CD14-positive monocyte (primary cell): ENCODE measurements around the gene PIGX. TPM values are rescaled to one million over a fixed set of nuclear protein-coding genes. Genes with fewer than 3 reads are reported as not detected.

ENCODE experiments used
- DNase-seq, 3 donors: peaks; one replicate each; pipeline ENCODE4 v3.0.0-alpha.2; 2011 to 2022
- H2AFZ ChIP-seq: 2 replicates; pipeline ENCODE4 v1.6.0; 2012; ENCODE audit warnings: mild to moderate bottlenecking, low read depth, low read length, inconsistent platforms; ENCODE audit not compliant: insufficient read depth, poor library complexity, severe bottlenecking
- H3K27ac ChIP-seq, 2 donors: 1 replicate in 1 of 2; 2 replicates in 1 of 2; pipeline ENCODE4 v1.5.1; 2012 to 2013; ENCODE audit warnings: low read length in 2 of 2, control low read depth in 1 of 2, inconsistent platforms in 1 of 2, low read depth in 1 of 2, mild to moderate bottlenecking in 1 of 2
- H3K27me3 ChIP-seq, 2 donors: one replicate each; pipeline versions ENCODE4 v1.6.0 to v1.6.1; 2011 to 2013; ENCODE audit warnings: low read length in 2 of 2; ENCODE audit not compliant: control insufficient read depth in 2 of 2, insufficient read depth in 2 of 2
- H3K36me3 ChIP-seq, 2 donors: replicated peaks in 1 of 2; 1 replicate in 1 of 2; 2 replicates in 1 of 2; pipeline versions ENCODE4 v1.5.1 to v1.6.1; 2012 to 2013; ENCODE audit warnings: low read length in 2 of 2, control low read depth in 1 of 2, inconsistent platforms in 1 of 2, mild to moderate bottlenecking in 1 of 2; ENCODE audit not compliant: insufficient read depth in 2 of 2, control insufficient read depth in 1 of 2
- H3K4me1 ChIP-seq, 2 donors: 1 replicate in 1 of 2; 2 replicates in 1 of 2; pipeline versions ENCODE4 v1.5.1 to v1.6.1; 2012 to 2013; ENCODE audit warnings: low read length in 2 of 2, control low read depth in 1 of 2, inconsistent platforms in 1 of 2, mild to moderate bottlenecking in 1 of 2, moderate library complexity in 1 of 2; ENCODE audit not compliant: insufficient read depth in 2 of 2, control insufficient read depth in 1 of 2
- H3K4me2 ChIP-seq: replicated peaks from 2 replicates; pipeline ENCODE3; 2012; ENCODE audit warnings: low read length, moderate library complexity, mild to moderate bottlenecking; ENCODE audit not compliant: poor library complexity, severe bottlenecking; ENCODE audit errors: extremely low read depth
- H3K4me3 ChIP-seq, 3 experiments: fragments of 200-600 bp in 1 of 3; sonication (generic) in 1 of 3; replicated peaks in 1 of 3; 1 replicate in 2 of 3; 2 replicates in 1 of 3; pipeline ENCODE4 v1.5.1; 2011 to 2013; ENCODE audit warnings: low read length in 3 of 3, mild to moderate bottlenecking in 3 of 3, control low read depth in 2 of 3, low read depth in 2 of 3, inconsistent platforms in 1 of 3, moderate library complexity in 1 of 3
- H3K79me2 ChIP-seq: 2 replicates; pipeline ENCODE4 v1.6.0; 2012; ENCODE audit warnings: mild to moderate bottlenecking, control low read depth, inconsistent platforms, low read length, moderate library complexity; ENCODE audit not compliant: insufficient read depth
- H3K9ac ChIP-seq: 2 replicates; pipeline ENCODE4 v1.6.0; 2017; ENCODE audit warnings: low read length, mild to moderate bottlenecking; ENCODE audit not compliant: insufficient read depth, poor library complexity, severe bottlenecking
- H3K9me3 ChIP-seq, 2 donors: replicated peaks in 1 of 2; 1 replicate in 1 of 2; 2 replicates in 1 of 2; pipeline versions ENCODE4 v1.5.1 to v1.6.1; 2012 to 2013; ENCODE audit warnings: low read length in 2 of 2, control low read depth in 1 of 2; ENCODE audit not compliant: control insufficient read depth in 1 of 2, insufficient read depth in 1 of 2
- H4K20me1 ChIP-seq: 2 replicates; pipeline ENCODE4 v1.6.0; 2012; ENCODE audit warnings: mild to moderate bottlenecking, low read length, control low read depth, moderate library complexity; ENCODE audit not compliant: insufficient read depth
- H3K27ac Mint-ChIP-seq, 7 donors: one replicate each; pipeline ENCODE4 v1.8.0; 2020; ENCODE audit warnings: mild to moderate bottlenecking in 7 of 7, mixed read lengths in 7 of 7, moderate library complexity in 6 of 7, inconsistent platforms in 2 of 7
- H3K27me3 Mint-ChIP-seq, 3 donors: one replicate each; pipeline ENCODE4 v1.8.0; 2021 to 2022; ENCODE audit warnings: low read depth in 3 of 3, mild to moderate bottlenecking in 3 of 3, mixed read lengths in 3 of 3, moderate library complexity in 3 of 3, inconsistent platforms in 1 of 3
- H3K36me3 Mint-ChIP-seq, 2 donors: one replicate each; pipeline ENCODE4 v1.8.0; 2020; ENCODE audit warnings: mixed read lengths in 2 of 2, inconsistent platforms in 1 of 2, mild to moderate bottlenecking in 1 of 2
- H3K4me1 Mint-ChIP-seq: one replicate; pipeline ENCODE4 v1.8.0; 2020; ENCODE audit warnings: mild to moderate bottlenecking, mixed read lengths
- H3K4me3 Mint-ChIP-seq, 2 donors: one replicate each; pipeline ENCODE4 v1.8.0; 2020; ENCODE audit warnings: mild to moderate bottlenecking in 2 of 2, mixed read lengths in 2 of 2, moderate library complexity in 1 of 2
- H3K9me3 Mint-ChIP-seq, 7 donors: one replicate each; pipeline ENCODE4 v1.8.0; 2020 to 2022; ENCODE audit warnings: mixed read lengths in 7 of 7, mild to moderate bottlenecking in 6 of 7, moderate library complexity in 6 of 7, inconsistent platforms in 2 of 7
- CTCF ChIP-seq: fragments of 200-600 bp; IDR thresholded peaks from one replicate; pipeline ENCODE4 v1.8.0; 2022; ENCODE audit warnings: antibody characterized with exemption, mild to moderate bottlenecking
- WGBS: methylation state at CpG from one replicate; pipeline ENCODE4 v1.1.5; 2013; ENCODE audit warnings: missing lambda C conversion rate; ENCODE audit not compliant: insufficient coverage; 5-methylcytosine and 5-hydroxymethylcytosine counted together
- intact Hi-C, 2 donors: fragments of 100-400 bp; cut with micrococcal nuclease; formaldehyde crosslinking; loops; one replicate each; pipeline versions ENCODE4 v1.15.0 to v1.15.1; 2023
- polyA plus RNA-seq, 3 donors: library from polyadenylated mRNA; depleted of rRNA in 1 of 3; unstranded in 2 of 3; stranded (reverse) in 1 of 3; fragments of 300-500 nt in 2 of 3; fragments of >200 nt in 1 of 3; fragmentation: Illumina TruSeq in 2 of 3; gene quantifications; 1 replicate in 2 of 3; 2 replicates in 1 of 3; pipeline ENCODE4 v1.2.3, GENCODE V29; 2012 to 2021

The PIGX gene
- polyA plus RNA-seq, 3 donors: 11.8 to 44.9 (median 29.8) TPM

DNA sequence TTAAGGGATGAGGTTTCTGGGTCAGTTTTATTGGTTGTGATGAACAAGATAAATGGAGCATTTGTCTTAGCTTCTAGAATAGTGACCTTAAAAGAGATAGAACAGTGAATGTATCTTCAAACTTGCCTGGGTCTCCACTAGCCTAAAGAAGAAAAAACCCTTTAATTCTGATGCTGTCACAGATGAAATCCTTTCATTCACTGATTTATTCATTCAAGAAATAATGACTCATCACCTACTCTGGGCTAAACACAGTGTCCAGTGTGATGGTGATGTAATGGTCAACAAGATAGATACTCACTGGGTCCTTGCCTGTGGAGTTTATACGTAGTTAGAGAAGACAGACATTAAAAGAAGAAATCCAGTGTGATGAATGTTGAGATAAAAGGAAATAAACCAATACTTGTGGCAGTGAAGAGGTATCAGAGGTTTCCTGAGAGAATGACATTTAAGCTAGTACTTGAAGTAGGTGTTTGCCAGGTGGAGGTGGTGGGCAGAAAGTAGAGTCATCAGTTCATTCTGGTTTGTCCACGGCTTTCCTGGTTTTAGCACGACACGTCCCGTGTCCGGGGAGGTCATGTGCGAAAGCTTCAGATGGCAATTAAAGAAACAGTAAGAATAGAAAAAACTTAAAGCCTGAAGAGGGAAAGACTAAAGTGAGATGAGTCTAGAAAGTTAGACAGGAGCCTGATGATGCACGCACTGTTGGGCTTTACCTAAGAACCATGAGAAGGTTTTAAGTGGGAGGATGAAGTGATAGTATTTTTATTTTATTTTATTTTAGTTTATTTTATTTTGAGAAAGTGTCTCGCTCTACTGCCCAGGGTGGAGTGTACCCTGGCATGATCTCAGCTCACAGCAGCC, 45.9 kb downstream of the PIGX start:
- Histone ChIP-seq H2AFZ (no peak overlapping the region), H3K9me3 (peaks cover 14 to 17% of the 10 kb centered on the region in 2 donors), H3K4me2 (no peak overlapping the region), H3K27me3 (no peaks in the 10 kb centered on the region), H3K4me1 (no peaks in the 10 kb centered on the region), H3K36me3 (peaks cover 14 to 71% of the 10 kb centered on the region in 2 donors), H3K9ac (no peak overlapping the region), H3K4me3 (no peak overlapping the region), H4K20me1 (peaks cover 87% of the 10 kb centered on the region), H3K27ac (peak overlapping the region in 1 of 2 donors; percentile 22), H3K79me2 (peaks cover 88% of the 10 kb centered on the region)
- H3K27ac Mint-ChIP-seq: peak overlapping the region in 5 of 7 donors; percentile 15 to 82 (median 71)
- H3K9me3 Mint-ChIP-seq: peaks cover 9 to 31% (median 10%) of the 10 kb centered on the region in 7 donors
- peaks cover 25 to 60% of the 10 kb centered on the region in 2 donors for H3K36me3 Mint-ChIP-seq
- no peaks in the 10 kb centered on the region for H3K27me3 Mint-ChIP-seq
- peak in 1 of 3 donors; percentile 17 for DNase-seq
- WGBS: 93% methylated on average over 7 of the region's 9 CpGs
- intact Hi-C loops: no loop called here
- H3K4me1 Mint-ChIP-seq: peaks cover 31% of the 10 kb centered on the region
- no peak for TF ChIP-seq CTCF
- no peak overlapping the region for H3K4me3 Mint-ChIP-seq

- peak overlapping the region in 6 of 7 donors; percentile 33 to 83 (median 63) for H3K27ac Mint-ChIP-seq
- 100% methylated on average over 3 of the region's 7 CpGs for WGBS
- peaks cover 13 to 56% of the 10 kb centered on the region in 2 donors for H3K36me3 Mint-ChIP-seq
- H3K4me1 ChIP-seq: no peaks in the 10 kb centered on the region
- DNase-seq: no peak
- peaks cover 0 to 4% (median 0%) of the 10 kb centered on the region in 7 donors for H3K9me3 Mint-ChIP-seq
- peaks cover 6% of the 10 kb centered on the region for H3K4me1 Mint-ChIP-seq
- H3K27me3 Mint-ChIP-seq: no peaks in the 10 kb centered on the region
- intact Hi-C loops: no loop called here
- no peak overlapping the region for H3K4me3 ChIP-seq
- no peak overlapping the region for H3K9ac ChIP-seq
- peak overlapping the region in 1 of 2 donors; percentile 65 for H3K27ac ChIP-seq
- H2AFZ ChIP-seq: no peak overlapping the region
- peaks cover 86% of the 10 kb centered on the region for H3K79me2 ChIP-seq
- no peak for TF ChIP-seq CTCF
- peaks cover 4 to 39% of the 10 kb centered on the region in 2 donors for H3K36me3 ChIP-seq
- no peaks in the 10 kb centered on the region for H3K27me3 ChIP-seq
- peaks cover 84% of the 10 kb centered on the region for H4K20me1 ChIP-seq
- H3K4me2 ChIP-seq: no peak overlapping the region
- no peaks in the 10 kb centered on the region for H3K9me3 ChIP-seq
- no peak overlapping the region for H3K4me3 Mint-ChIP-seq
Observed at GRCh38 chr3:196763179-196763578, 51.0 kb downstream of the PIGX start.
